Stimulated activated CD8-positive, alpha-beta memory T cell treated with anti-CD3 and anti-CD28 coated beads, Interleukin-15, amount 100 ng/mL, for 48 hours (primary cell): ENCODE measurements around the gene TMEM87A.
"Not testable (repeated sequence)": the region's sequence is repeated elsewhere in the genome, so short reads cannot be mapped to it uniquely, and the experiment has no call there.

Source experiments
- DNase-seq, 2 donors: peaks; one replicate each; pipeline ENCODE4 v3.0.0-alpha.2; 2020; ENCODE audit warnings: low read depth in 2 of 2

TMEM87A gene, protein sequence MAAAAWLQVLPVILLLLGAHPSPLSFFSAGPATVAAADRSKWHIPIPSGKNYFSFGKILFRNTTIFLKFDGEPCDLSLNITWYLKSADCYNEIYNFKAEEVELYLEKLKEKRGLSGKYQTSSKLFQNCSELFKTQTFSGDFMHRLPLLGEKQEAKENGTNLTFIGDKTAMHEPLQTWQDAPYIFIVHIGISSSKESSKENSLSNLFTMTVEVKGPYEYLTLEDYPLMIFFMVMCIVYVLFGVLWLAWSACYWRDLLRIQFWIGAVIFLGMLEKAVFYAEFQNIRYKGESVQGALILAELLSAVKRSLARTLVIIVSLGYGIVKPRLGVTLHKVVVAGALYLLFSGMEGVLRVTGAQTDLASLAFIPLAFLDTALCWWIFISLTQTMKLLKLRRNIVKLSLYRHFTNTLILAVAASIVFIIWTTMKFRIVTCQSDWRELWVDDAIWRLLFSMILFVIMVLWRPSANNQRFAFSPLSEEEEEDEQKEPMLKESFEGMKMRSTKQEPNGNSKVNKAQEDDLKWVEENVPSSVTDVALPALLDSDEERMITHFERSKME

DNA sequence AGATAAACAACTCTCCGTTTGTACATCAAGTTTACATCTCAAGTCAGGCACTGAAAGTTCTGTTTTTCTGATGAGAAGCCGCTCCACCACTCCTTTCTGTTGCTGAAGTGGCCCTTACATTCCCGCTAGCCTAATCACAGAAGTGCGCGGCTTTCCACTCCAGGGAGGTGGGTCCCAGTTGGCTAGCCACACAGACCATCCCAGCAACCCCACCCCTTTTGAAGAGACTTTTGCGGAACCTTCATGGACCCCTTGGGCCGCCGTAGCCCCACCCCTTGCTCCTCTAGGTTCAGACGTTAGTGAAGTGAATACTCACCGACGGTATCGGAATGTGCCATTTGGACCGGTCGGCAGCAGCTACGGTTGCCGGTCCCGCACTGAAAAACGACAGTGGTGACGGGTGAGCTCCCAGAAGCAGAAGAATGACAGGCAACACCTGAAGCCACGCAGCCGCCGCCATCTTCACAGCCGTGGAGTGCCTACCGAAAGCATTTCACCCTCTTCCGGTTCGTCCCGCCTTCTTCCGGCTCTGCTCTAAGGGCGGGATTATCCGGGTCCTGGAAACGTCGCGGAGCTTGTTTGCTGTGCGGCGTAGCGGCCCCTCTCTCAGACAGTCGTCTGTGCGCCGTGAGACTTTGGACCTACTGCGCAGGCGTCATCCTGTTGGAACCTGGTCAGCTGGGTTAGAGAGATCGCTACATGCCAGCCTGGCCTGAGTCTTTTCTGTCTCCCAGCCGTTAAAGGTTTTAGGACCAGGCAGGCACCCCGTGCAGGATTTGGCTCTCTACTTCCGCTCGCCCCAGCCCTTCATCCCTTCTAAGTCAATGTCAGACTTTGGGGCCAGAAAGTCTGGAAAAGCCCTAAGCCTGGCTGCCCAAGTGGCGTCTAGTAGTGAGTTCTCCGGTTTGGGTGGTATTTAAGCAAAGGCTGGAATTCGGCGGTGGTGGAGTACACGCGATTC is at the start of gene TMEM87A, which contains the start of gene GANC:
TMEM87A (minus strand) TSS at position 495 of the 961 bp plus-strand sequence; CDS start at position 460, 35 bp downstream.
GANC (plus strand) TSS at position 263 of the 961 bp plus-strand sequence. CDS start 1,281 bp downstream, outside the sequence.
- peak; percentile 93 to 95 for DNase-seq

DNA sequence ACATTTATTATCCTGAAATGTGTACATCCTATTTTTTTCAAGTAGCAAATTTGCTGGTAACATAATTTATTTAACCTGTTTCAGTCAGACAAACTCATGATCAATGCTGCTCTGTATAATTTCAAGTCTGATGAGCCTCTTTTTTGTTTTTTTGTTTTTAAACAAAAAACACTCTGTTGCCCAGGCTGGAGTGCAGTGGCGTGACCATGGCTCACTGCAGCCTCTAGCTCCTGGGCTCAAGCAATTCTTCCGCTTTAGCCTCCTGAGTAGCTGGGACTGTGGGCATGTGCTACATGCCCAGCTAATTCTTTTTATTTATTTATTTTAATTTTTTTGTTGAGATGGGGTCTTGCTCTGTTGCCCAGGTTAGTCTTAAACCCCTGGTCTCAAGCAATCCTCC is 46.0 kb upstream of the TMEM87A start:
- no peak for DNase-seq

DNA sequence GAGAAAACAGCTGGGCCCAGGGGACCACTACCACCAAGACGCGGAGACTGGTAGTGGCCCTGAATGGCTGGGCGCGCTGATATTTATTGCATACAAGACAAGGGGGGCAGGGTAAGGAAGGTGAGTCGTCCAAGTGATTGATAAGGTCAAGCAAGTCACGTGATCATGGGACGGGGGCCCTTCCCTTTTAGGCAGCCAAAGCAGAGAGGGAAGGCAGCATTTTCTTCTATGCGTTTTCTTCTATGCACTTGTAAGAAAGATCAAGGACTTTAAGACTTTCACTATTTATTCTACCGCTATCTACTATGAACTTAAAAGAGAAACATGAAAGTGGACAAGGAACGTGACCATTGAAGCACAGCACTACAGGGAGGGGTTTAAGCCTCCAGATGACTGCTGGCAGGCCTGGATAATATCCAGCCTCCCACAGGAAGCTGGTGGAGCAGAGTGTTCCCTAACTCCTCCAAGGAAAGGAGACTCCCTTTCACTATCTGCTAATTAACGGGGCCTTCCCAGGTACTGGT is 43.1 kb upstream of the TMEM87A start:
- DNase-seq = not testable (repeated sequence)

DNA sequence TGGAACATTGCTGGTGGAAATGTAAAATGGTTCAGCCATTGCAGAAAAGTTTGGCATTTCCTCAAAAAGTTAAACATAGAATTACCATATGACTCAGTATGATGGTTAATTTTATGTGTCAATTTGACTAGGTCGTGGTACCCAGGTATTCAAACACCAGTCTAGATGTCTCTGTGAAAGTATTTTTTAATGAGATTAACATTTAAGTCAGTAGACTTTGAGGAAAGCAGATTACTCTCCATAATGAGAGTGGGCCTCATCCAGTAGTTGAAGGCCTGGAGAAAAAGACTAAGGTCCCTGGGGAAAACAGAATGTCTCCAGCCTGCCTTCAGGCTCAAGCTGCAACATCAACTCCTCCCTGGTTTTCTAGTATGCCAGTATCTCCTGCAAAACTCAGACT is 42.3 kb upstream of the TMEM87A start:
- no peak for DNase-seq

DNA sequence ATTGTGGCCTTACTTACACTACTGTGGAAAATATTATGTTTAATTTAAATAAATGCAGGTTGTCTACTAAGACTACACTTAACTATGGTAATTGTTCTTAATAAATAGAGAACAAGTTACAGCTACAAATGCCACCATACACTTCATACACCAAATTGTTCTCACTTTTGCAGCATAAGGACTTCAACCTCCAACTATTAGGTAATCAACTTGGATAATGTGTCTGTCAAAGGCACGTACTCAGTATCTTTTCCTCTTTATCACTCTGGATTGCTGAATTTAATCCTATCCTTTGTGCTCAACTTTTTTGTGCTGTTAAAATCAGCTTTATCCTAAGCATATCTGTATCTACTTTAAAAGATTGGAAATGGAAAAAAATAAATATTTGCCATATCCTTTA is 41.6 kb upstream of the TMEM87A start:
- no peak for DNase-seq

DNA sequence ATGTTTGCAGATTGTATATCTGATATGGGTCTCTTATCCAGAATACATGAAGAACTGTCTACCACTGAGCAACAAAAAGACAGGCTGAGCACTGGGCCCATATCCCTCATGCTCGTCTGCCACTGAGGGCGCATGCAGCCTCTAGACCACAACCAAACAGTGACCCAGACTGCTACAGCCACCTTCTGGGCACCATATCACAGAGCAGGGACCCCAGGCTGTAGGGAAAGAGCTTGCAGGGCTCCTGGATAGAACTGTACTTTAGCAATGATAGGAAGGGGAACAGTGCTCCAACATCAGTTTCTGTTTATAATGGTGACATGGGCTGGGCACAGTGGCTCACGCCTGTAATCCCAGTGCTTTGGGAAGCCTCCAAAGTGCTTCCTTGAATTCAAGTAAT is 40.2 kb upstream of the TMEM87A start:
- DNase-seq = no peak

DNA sequence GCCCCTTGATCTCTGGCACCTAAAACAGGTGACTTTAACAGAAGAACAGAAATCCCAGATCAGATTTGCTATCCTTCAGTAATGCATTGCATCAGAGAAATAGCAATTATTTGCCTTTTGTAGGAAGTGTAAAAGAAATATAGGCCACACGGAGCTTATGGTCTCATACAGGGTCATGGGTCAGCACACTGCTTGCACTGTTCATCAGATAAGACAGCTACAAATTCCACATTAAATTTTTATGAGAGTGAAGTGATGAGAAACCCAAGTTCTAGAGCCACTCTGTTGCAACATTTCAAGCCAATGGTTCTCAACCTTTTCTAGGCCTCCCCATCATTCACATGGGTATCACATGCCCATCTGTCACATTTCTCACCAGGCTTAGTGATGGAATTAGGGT is 33.4 kb upstream of the TMEM87A start:
- no peak for DNase-seq

DNA sequence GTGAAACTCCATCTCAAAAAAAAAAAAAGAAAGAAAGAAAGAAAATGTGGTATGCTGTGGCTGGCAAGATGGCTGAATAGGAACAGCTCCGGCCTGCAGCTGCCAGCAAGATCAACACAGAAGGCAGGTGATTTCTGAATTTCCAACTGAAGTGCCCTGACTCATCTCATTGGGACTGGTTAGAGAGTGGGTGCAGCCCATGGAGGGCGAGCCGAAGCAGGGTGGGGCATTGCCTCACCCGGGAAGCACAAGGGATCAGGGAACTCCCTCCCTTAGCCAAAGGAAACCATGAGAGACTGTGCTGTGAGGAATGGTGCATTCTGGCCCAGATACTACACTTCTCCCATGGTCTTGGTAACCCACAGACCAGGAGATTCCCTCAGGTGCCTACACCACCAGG is 27.8 kb upstream of the TMEM87A start:
- not testable (repeated sequence) for DNase-seq

DNA sequence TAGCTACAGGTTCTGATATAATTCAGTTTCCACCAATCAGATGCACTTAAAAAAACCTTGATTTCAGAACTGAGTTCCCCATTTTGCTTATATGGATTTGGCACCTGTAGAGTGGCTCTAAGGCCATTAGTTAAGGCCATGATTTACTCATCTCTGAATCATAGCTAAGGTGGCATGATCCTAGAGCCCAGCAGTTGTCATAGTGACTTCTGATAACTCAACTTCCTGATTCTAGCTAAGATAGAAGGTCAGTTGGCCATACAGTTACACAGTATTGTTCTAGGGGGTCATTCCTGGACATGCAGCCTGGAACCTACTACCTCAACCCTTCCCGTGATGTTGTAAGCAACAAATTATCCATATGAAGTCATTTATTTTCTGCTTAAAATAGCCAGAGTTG is 15.9 kb upstream of the TMEM87A start:
- DNase-seq = no peak

DNA sequence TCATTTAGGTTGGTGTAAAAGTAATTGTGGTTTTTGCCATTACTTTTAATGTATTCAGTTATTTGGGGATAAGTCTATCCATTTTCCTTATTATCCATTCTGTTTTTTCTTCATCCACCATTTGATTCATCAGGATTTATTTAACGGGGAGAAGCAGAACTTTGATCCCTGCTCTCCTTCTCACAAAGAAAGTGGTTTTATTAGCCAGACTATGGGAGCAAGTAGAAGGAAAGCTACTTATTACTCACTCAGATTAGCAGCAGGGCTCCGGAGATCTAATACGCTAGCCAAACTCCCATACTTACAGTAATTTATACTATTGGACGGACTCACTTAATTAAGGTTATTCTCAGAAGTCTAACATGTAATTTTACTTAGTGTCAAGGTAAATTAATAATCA is 14.7 kb upstream of the TMEM87A start:
- DNase-seq = no peak

DNA sequence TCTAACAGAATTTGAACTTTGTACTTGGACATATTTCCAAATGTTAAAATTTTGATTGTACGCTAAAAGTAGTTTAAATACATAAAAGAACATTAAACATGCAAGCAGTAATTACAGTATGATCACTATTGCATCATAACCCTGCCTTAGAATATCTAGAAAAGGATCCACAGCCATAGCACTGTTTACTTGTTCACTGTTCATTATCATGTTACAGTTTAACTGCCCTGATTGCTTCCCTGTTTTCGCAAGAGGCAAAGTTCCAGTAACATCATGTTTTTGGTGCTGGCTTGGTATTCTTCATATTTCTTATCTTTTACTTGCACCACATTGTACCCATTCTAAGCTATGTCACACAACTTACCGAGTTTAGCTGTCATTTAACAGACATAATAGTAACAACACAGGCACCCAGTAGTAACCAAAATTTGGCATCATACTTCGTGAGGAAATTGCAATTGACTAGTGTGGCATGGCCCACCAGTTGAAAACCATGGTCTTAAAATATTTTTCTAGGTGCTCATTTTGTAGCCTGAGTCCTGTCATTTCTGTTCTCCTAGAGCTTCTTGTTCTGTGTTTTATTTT is 13.3 kb upstream of the TMEM87A start:
- DNase-seq = no peak

DNA sequence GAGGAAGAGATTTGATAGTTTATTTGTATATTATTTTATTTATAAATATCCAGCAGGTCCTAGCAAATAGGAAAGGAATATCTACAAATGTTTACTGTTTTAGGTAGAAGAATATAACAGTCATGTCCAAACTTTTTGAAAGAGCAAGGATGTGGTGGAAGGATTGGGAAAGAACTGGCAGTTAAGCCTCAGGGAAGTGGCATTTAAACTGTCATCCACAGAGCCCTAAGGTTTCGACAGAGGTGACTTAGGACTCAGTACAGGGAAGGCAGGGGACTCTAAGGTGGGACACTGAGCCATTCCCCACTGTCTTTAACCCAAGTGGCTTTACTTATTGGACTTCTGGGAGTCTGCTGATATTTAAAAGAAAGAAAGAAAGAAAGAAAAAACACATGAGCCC is 11.8 kb upstream of the TMEM87A start:
- no peak for DNase-seq

DNA sequence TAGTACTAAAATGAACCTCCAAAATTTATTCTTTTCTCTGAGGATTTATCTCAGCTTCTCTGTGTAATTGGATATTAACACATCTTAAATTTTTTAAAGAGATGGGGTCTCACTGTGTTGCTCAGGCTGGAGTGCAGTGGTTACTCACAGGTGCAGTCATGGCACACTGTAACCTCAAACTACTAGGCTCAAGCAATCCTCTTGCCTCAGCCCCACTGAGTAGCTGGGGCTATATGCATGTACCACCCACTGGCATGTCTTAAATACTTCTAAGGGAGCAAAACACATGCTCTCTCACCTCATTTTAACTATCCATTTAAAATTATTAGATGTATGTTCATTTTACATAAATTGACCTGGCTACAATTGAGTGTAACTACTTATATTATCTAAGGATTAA is 11.3 kb upstream of the TMEM87A start:
- DNase-seq = no peak

DNA sequence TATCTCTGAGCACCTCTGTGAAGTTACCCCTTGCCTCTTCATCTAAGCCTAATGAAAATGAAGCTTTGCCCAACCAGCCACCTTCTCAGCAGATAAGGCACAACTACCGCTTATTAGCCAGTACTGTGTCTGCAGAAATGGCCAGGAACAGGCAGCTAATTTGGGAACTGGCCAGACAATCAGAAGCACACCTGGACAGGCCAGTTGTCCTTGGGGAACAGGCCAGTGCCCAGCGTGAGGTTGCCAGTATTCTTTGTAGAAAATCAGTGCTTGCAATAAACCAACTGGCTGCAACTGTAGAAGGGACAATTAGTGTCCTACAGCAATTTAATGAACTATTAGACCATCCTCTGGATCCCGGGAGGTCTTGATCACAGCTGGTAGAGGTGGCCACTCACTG is 10.4 kb upstream of the TMEM87A start:
- no peak for DNase-seq

DNA sequence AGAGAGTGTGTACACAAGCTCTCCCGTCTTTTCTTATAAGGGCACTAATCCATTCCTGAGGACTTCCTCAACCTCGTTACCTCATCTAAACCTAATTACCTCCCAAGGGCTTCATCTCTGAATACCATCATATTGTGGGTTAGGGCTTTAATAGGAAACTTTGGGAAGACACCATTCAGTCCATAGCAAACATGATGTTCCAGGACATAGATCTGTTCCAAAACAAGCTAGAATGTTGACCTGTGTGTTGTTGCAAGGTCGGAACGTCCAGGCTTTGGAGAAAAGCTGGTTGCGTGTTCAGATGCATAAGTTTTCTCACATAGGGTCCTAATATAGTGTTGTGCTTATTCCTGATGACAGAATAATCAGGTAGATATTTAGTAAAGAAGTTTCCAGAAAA is 9.7 kb upstream of the TMEM87A start:
- DNase-seq = no peak

DNA sequence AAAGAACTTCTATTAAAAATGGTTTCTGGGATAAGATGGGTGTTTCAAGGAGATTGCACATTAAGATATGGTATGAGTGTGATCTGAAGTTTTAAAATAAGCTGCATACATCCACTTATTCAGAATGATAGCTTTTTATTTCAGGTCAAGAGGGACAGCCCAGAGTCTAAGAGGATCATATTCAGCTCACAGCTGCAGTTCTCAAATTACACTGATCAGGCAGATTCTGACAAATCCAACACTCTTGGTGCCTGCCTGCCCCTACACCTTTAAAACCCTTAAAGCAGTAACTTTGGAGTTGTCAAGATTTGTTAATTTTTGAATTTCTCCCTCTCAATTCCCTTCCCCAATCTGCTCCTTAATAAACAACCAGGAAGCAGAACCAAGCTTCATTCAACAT is 9.1 kb upstream of the TMEM87A start:
- no peak for DNase-seq

DNA sequence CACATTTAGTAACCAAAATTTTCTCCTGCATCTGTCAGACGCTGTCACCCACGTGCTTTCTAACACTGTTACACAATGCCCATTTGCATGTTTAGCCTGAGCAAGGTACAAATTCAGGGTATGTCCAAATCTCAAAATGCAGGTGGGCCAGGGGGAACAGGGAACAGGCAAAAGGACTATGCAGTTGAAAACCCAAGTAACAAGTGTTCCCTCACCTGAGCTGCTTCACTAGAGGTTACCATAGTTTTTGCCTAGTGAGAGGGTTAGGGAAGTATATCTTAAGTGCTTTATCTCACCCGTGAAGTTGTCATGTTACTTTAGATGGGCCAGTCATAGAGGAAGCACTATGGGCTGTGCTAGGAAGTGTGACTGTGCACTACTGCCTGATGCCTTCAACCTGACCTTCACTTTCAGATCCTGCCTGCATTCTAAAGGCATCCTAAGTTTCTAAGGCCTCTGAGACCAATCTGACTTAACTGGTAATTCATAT is 6.0 kb upstream of the TMEM87A start:
- no peak for DNase-seq

DNA sequence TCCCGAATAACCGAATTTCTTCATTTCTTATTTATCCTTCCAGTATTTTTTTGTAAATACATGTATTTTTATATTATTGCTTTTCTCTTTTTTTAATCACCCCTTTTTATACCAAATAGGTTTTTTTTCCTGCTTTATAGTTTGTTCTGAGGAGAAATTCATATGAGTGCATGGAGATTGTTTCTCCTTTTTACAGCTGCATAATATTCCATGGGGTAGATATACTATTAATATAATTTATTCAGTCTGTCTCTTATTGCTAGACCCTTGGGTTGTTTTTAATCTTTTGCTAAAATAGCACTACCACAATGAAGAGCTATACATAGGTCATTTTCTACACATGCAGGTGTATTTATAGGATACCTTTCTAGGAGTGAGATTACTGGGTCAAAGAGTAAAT is 3.5 kb upstream of the TMEM87A start:
- DNase-seq = no peak

DNA sequence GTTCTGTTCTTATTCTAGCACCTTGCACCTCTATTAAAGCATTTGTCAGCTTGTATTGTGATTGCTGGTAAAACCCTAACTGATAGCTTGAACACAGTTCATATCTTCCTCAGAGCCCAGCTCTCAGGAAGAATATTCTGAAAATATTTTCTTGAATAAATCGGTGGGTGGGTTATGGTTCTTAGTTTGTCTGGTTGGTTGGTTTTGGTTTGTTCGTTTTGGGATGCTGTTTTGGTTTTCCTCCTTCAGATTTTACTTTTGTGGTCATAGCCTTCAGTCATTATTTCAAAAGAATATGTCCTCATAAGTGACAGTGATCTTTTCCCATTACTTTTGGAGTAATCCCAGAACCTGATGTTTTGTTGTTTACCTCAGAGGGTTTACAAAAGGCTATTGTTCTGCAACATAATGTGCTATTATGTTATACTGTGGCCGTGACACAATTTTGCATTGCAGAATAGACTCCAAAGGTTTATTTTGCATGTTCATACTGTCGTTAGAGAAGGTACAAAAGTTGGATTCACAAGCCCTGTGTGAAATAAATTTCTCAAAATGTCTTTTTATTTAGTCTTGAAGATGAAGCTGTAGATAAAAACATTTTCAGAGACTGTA is 2.7 kb upstream of the TMEM87A start:
- no peak for DNase-seq

DNA sequence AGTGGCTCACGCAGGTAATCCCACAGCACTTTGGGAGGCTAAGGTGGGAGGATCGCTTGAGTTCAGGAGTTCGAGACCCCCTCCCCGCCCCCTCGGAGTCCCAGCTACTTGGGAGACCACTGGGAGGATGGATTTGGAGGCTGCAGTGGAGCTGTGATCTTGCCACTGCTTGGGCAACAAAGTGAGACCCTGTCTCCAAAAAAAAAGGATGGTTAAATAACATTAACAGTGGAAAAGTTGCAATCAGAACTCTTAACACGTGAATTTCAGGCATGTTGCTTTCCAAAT is 1.4 kb upstream of the TMEM87A start:
- DNase-seq = no peak
